ENCODE measurements around the gene SP7.
A peak's percentile ranks its signal among the peaks of the same experiment; 100 is the strongest.
"Not testable (repeated sequence)": the region's sequence is repeated elsewhere in the genome, so short reads cannot be mapped to it uniquely, and the experiment has no call there.

SP7 gene

GRCh38 chr12:53365245-53365904 lies 29.2 kb upstream of the SP7 start:
- no peak for TF ChIP-seq CTCF (IDR thresholded peaks at IDR 0.05; ENCODE audit: low read depth, low read length)
- no peak for DNase-seq
- Histone ChIP-seq H3K36me3 (no peaks in the 10 kb centered on the region), H3K27ac (no peak overlapping the region), H3K4me3 (ENCODE audit: low read depth, low read length) (no peak overlapping the region), H3K27me3 (ENCODE audit: insufficient read depth, low read depth, severe bottlenecking) (no peaks in the 10 kb centered on the region), H3K9me3 (ENCODE audit: severe bottlenecking) (no peaks in the 10 kb centered on the region)

- H3K36me3 ChIP-seq; H3K27ac ChIP-seq; H3K4me3 ChIP-seq (ENCODE audit: low read depth, low read length); DNase-seq; H3K9me3 ChIP-seq (ENCODE audit: severe bottlenecking); H3K27me3 ChIP-seq (ENCODE audit: insufficient read depth, low read depth, severe bottlenecking): not testable (repeated sequence)
Measured at GRCh38 chr12:53361638-53362037, 25.5 kb upstream of the SP7 start.

- H3K9me3 ChIP-seq (ENCODE audit: severe bottlenecking): no peaks in the 10 kb centered on the region
- no peak for DNase-seq
- no peak overlapping the region for H3K27ac ChIP-seq
- no peaks in the 10 kb centered on the region for H3K36me3 ChIP-seq
- H3K4me3 ChIP-seq (ENCODE audit: low read depth, low read length): no peak overlapping the region
- no peaks in the 10 kb centered on the region for H3K27me3 ChIP-seq (ENCODE audit: insufficient read depth, low read depth, severe bottlenecking)
- no peak for TF ChIP-seq CTCF (IDR thresholded peaks at IDR 0.05; ENCODE audit: low read depth, low read length)
Measured at GRCh38 chr12:53358836-53359419, 22.8 kb upstream of the SP7 start.

GRCh38 chr12:53355121-53355520 lies 19.0 kb upstream of the SP7 start:
- Histone ChIP-seq H3K4me3 (ENCODE audit: low read depth, low read length) (no peak overlapping the region), H3K27me3 (ENCODE audit: insufficient read depth, low read depth, severe bottlenecking) (no peaks in the 10 kb centered on the region), H3K27ac (no peak overlapping the region), H3K9me3 (ENCODE audit: severe bottlenecking) (no peaks in the 10 kb centered on the region), H3K36me3 (no peaks in the 10 kb centered on the region)
- no peak for DNase-seq
- TF ChIP-seq CTCF (IDR thresholded peaks at IDR 0.05; ENCODE audit: low read depth, low read length): no peak

GRCh38 chr12:53353257-53353655 lies 17.1 kb upstream of the SP7 start:
- Histone ChIP-seq H3K36me3 (no peaks in the 10 kb centered on the region), H3K27me3 (ENCODE audit: insufficient read depth, low read depth, severe bottlenecking) (no peaks in the 10 kb centered on the region), H3K9me3 (ENCODE audit: severe bottlenecking) (no peaks in the 10 kb centered on the region), H3K4me3 (ENCODE audit: low read depth, low read length) (no peak overlapping the region), H3K27ac (no peak overlapping the region)
- DNase-seq: no peak
- no peak for TF ChIP-seq CTCF (IDR thresholded peaks at IDR 0.05; ENCODE audit: low read depth, low read length)

GRCh38 chr12:53352331-53353256 lies 16.4 kb upstream of the SP7 start:
- Histone ChIP-seq H3K9me3 (ENCODE audit: severe bottlenecking) (no peaks in the 10 kb centered on the region), H3K36me3 (no peaks in the 10 kb centered on the region), H3K27me3 (ENCODE audit: insufficient read depth, low read depth, severe bottlenecking) (no peaks in the 10 kb centered on the region), H3K4me3 (ENCODE audit: low read depth, low read length) (no peak overlapping the region), H3K27ac (no peak overlapping the region)
- DNase-seq: peak; percentile 81
- TF ChIP-seq CTCF (IDR thresholded peaks at IDR 0.05; ENCODE audit: low read depth, low read length): peak; percentile 80
